ENCODE measurements around the gene GRID1.

Gene GRID1

GRCh38 chr10:86292462-86293395, 73.9 kb downstream of the GRID1 start:
- peaks cover 0 to 4% of the 10 kb centered on the region in 2 donors for H3K9me3 Mint-ChIP-seq
- H3K36me3 Mint-ChIP-seq: no peaks in the 10 kb centered on the region
- H3K4me3 Mint-ChIP-seq: no peak overlapping the region
- peaks cover 21 to 28% of the 10 kb centered on the region in 2 donors for H3K27me3 Mint-ChIP-seq
- ATAC-seq (replicated peaks) (no peak), DNase-seq (no peak)
- peaks cover 4 to 9% of the 10 kb centered on the region in 2 donors for H3K4me1 Mint-ChIP-seq
- H3K27ac Mint-ChIP-seq: no peak overlapping the region

DNA sequence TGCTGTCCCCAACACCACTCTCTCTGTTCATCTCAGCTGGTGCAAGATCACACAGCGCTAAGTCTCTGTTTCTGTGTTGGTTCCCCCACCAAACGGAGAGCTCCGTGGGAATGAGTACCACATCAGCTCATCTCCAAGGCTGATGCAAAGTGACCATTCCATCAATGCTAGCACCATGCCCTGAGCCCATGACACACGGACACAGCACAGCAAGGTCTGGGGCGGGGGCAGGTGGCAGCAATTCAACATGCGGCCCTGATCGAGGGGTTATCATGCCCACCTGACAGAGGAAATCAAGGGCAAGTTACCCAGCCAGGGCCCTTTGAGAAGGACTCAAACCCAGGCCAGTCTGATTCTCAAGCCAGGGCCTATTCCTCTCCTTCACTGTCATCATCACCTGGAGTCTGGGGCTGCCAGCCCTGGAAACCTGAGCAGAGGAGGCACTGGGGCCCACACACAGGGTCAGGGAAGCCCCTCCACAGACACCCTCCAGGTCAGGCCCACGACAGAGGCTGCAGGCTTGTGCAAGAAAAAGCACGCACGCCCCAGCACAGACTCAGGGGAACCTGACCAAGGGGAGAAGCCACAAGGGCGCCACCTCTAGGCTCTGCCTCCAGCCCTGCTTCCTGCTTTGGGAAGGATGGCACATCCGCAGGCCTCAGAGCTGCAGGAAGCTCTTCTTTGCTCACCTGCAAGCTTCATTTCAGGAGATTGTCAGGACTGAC, 74.8 kb downstream of the GRID1 start:
- peaks cover 24 to 28% of the 10 kb centered on the region in 2 donors for H3K27me3 Mint-ChIP-seq
- peaks cover 0 to 4% of the 10 kb centered on the region in 2 donors for H3K9me3 Mint-ChIP-seq
- DNase-seq (no peak), ATAC-seq (replicated peaks) (no peak)
- no peak overlapping the region for H3K27ac Mint-ChIP-seq
- H3K36me3 Mint-ChIP-seq: no peaks in the 10 kb centered on the region
- no peak overlapping the region for H3K4me3 Mint-ChIP-seq
- peaks cover 6 to 19% of the 10 kb centered on the region in 2 donors for H3K4me1 Mint-ChIP-seq

GRCh38 chr10:86290933-86291615, 75.5 kb downstream of the GRID1 start:
- peaks cover 0 to 4% of the 10 kb centered on the region in 2 donors for H3K9me3 Mint-ChIP-seq
- H3K36me3 Mint-ChIP-seq: no peaks in the 10 kb centered on the region
- H3K4me3 Mint-ChIP-seq: no peak overlapping the region
- H3K27me3 Mint-ChIP-seq: peaks cover 25 to 28% of the 10 kb centered on the region in 2 donors
- H3K4me1 Mint-ChIP-seq: peaks cover 6 to 21% of the 10 kb centered on the region in 2 donors
- H3K27ac Mint-ChIP-seq: no peak overlapping the region
- no peak for DNase-seq
- peak in 1 of 2 donors; percentile 38 for ATAC-seq (replicated peaks)

DNA sequence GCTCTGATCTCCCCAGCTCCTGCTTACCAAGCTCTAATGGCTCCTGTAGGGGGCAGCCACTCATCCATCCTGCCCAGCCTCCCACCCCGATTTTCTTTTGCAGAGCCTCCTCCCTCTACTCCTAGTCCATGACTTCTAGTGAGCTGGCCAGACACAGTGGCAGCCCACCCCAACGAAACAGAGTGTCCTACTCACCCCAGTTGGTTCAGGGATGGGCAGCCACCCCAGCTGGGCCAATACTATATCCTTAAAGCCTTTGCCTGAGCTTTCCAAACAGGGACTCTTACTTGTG, 77.1 kb downstream of the GRID1 start:
- H3K4me1 Mint-ChIP-seq: peaks cover 6 to 21% of the 10 kb centered on the region in 2 donors
- H3K36me3 Mint-ChIP-seq: no peaks in the 10 kb centered on the region
- peaks cover 0 to 4% of the 10 kb centered on the region in 2 donors for H3K9me3 Mint-ChIP-seq
- H3K27me3 Mint-ChIP-seq: peaks cover 11 to 16% of the 10 kb centered on the region in 2 donors
- ATAC-seq (replicated peaks): no peak
- no peak for DNase-seq
- H3K27ac Mint-ChIP-seq: no peak overlapping the region
- H3K4me3 Mint-ChIP-seq: no peak overlapping the region

DNA sequence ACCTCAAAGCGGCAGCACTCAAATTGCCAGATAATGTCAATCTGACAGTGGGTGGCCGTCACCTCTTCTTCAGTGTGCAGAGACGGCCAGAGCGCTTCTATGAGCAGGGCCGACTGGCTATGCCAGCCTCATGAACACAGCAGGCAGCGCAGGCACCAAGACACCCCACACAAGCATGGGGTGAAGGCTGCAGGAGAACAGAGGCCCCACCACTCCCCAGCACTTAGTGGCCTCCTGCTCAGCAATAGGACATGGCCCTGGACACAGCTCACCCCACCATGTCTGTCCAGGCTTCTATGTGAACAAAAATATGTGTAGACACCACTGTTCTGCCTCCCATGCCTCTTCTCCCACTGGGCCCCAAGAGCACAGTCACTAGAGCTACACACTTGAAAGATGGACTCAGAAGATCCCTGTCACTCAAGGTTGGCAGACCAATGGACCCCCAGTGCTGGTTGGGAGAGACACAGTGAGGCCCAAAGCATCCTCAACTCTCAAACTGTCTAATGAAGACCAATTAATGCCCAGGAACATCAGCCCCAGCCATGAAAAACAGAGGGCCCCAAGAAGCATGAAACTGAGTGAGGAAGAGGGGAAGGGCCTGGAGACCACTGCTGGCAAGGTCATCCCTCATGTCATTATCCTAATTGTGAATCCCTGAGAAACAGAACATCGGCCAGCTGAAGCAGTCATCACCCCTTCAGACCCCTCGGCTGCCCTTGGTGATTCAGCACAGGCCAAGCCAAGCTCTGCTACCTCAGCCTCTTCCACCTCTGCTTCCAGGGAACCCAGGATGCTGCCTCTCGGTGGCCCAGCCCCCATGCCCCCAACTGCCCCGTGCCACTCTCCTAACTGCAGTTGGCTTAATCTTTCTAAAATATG, 77.7 kb downstream of the GRID1 start:
- DNase-seq: no peak

DNA sequence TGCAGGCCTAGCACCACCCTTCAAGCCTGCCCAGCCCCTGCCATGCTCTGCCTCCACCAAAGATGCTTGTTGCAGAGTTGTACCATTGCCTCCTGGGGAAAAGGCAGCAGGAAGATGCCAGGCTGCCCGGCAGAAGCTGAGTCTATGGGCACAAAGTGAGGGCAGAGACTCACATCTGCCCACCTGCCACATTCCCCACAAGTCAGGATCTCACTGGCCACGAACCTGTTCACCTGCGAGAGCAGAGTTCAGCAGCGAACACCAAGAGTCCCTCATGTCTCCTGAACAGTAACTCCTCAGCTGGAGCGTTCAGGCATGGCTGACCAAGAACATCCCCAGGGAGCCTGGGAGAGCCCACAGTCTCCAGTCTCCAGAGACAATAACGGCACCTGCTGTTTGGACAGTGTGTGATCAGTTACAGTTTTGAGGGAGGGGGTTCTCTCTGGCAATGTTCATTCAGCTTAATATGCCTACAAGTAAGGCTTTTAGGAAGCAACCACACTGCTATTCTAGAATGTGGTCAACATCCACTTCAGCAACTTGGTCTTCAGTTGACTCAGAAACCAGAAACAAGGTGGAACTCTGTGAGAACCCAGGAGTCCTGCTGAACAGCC, 78.5 kb downstream of the GRID1 start:
- ATAC-seq (replicated peaks): peak; percentile 61 to 65
- no peak overlapping the region for H3K27ac Mint-ChIP-seq
- H3K36me3 Mint-ChIP-seq: no peaks in the 10 kb centered on the region

More for the DNA sequence above, 77.7 kb downstream of the GRID1 start:
- no peak for ATAC-seq (replicated peaks)
- Mint-ChIP-seq H3K36me3 (no peaks in the 10 kb centered on the region), H3K4me1 (peaks cover 6 to 21% of the 10 kb centered on the region in 2 donors), H3K9me3 (peaks cover 0 to 4% of the 10 kb centered on the region in 2 donors), H3K27me3 (peaks cover 6 to 13% of the 10 kb centered on the region in 2 donors), H3K27ac (no peak overlapping the region), H3K4me3 (no peak overlapping the region)

DNA sequence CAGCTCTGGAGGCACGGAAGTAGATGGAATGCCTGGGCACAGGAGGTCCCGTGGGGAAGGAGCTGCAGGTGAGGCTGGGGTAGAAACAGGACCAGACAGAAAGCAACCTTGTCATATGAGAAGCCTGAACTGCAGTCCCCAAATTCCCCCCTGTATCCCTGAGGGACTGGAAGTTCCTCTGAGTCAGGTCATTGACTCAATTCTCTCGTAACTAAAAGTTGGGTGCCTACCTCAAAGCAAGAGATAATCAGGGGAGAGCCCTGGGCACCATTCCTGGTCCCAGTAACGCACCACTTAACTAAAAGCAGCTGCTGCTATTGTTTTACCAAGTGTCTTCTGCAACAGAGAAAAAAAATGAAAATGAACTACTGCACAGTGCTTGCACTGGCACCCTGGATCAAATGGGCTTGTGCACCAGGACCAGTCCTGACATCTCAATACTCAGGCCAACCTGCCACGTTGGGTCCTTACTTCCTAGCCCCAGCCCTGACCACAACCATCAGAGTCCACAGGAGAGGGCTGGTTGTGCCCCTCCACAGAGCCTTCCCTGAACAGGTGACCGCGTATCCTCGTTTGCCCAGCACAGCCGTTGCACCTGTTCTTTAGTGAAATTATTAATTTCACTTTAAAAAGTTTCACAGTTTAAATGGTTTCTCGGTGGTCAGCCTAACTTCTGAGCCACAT, 79.3 kb downstream of the GRID1 start:
- Mint-ChIP-seq H3K27ac (no peak overlapping the region), H3K36me3 (no peaks in the 10 kb centered on the region), H3K4me3 (no peak overlapping the region), H3K9me3 (peaks cover 0 to 4% of the 10 kb centered on the region in 2 donors), H3K4me1 (peaks cover 6 to 21% of the 10 kb centered on the region in 2 donors), H3K27me3 (peaks cover 19 to 22% of the 10 kb centered on the region in 2 donors)
- ATAC-seq (replicated peaks): peak; percentile 60 to 65
- DNase-seq: peak; percentile 35

More for the DNA sequence above, 78.5 kb downstream of the GRID1 start:
- DNase-seq: peak; percentile 36
- no peak overlapping the region for H3K4me3 Mint-ChIP-seq
- peaks cover 6 to 21% of the 10 kb centered on the region in 2 donors for H3K4me1 Mint-ChIP-seq
- peaks cover 0 to 4% of the 10 kb centered on the region in 2 donors for H3K9me3 Mint-ChIP-seq
- peaks cover 14 to 17% of the 10 kb centered on the region in 2 donors for H3K27me3 Mint-ChIP-seq

DNA sequence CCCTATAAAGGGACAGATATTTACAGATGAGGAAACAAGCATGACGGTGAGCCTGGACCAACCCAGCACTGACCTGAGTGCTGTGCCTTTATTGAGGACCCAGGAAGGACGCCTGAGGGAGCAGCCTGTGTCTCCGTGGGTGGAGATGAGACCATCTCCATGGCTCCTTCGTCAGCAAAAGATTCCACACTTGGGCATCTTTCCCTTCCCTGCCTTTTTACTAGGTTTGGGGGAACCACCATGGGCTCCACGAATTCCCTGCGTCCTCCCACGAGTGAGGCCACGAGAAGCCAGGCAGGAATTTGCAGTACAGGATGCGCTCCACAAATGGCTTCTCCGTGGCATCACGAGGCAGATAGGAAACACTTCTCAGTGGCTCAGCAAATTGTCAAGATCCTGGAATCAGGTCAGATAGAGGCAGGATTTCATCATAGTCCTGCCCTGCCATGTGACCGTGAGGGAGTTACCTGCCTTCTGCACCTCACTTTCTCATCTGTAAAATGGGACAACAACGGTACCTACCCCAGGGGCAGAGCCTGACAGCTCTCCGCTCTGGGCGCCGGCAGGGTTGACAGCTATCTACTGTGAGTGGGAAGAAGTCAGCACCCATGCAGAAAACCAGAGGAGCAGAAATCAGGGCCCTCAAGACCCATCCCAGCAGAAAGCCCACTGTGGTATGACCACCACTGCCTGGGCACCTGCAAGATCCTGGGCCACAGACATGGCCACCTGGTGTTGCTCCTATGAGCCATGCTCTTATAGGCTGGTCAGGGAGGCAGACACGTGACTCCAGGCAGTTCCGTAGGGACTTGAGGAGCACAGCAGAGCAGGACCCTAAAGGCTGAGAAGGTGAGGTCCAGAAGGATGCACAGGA, 80.1 kb downstream of the GRID1 start:
- DNase-seq: no peak

DNA sequence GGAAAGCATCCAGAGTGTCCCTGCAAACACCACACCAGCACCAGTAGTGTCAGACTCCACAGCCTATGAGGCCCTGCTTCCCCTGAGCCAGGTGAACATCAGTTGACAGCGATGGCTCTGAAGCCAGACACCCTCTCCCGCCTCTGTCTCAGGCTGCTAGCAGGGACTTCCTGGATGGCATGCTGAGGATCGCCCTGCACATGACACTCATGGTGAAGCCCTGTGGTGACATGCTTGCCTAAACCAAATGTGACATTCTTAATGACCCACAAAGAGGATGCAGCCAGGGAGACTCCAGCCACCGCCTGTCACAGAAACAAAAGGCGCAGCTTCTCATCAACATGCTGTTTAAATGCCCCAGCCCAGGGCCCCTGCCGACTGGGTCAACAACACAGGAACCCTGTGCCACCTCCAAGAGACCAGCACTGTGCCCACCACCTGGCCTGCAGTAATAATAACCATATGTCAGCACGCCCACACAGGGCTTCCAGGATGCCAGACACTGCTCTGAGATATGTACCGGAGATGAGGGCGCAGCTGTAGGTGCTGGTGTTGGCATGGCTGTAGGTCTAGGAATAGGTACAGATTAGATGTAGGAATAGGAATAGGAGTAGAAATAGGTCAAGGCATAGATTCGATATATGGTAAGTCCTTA, 81.3 kb downstream of the GRID1 start:
- Mint-ChIP-seq H3K4me3 (no peak overlapping the region), H3K27me3 (peaks cover 19 to 23% of the 10 kb centered on the region in 2 donors), H3K36me3 (no peaks in the 10 kb centered on the region), H3K9me3 (peaks cover 0 to 4% of the 10 kb centered on the region in 2 donors), H3K27ac (no peak overlapping the region), H3K4me1 (peaks cover 6 to 21% of the 10 kb centered on the region in 2 donors)
- DNase-seq: no peak
- no peak for ATAC-seq (replicated peaks)

More for the DNA sequence above, 80.1 kb downstream of the GRID1 start:
- Mint-ChIP-seq H3K4me1 (peaks cover 6 to 21% of the 10 kb centered on the region in 2 donors), H3K36me3 (no peaks in the 10 kb centered on the region), H3K9me3 (peaks cover 0 to 4% of the 10 kb centered on the region in 2 donors), H3K4me3 (no peak overlapping the region), H3K27me3 (peaks cover 19 to 23% of the 10 kb centered on the region in 2 donors), H3K27ac (no peak overlapping the region)
- peak; percentile 10 to 14 for ATAC-seq (replicated peaks)

- ATAC-seq (replicated peaks) (no peak), DNase-seq (no peak)
- H3K4me1 Mint-ChIP-seq: peaks cover 6 to 21% of the 10 kb centered on the region in 2 donors
- no peaks in the 10 kb centered on the region for H3K36me3 Mint-ChIP-seq
- H3K9me3 Mint-ChIP-seq: peaks cover 1 to 2% of the 10 kb centered on the region in 2 donors
- H3K4me3 Mint-ChIP-seq: no peak overlapping the region
- peaks cover 17 to 23% of the 10 kb centered on the region in 2 donors for H3K27me3 Mint-ChIP-seq
- H3K27ac Mint-ChIP-seq: no peak overlapping the region
Observed at GRCh38 chr10:86284355-86285105, 82.1 kb downstream of the GRID1 start.
